Esophagus (tissue), 2 donors: ENCODE results near the gene PIGU. TPM values are rescaled to one million over a fixed set of nuclear protein-coding genes. Genes with fewer than 3 reads are reported as not detected.

Experiments
- H3K27ac ChIP-seq, 2 donors: one replicate each; pipeline ENCODE4 v1.5.1; 2013; ENCODE audit warnings: low read depth in 2 of 2, mild to moderate bottlenecking in 2 of 2, inconsistent platforms in 1 of 2, low read length in 1 of 2, moderate library complexity in 1 of 2
- H3K27me3 ChIP-seq, 2 donors: one replicate each; pipeline ENCODE4 v1.6.1; 2013; ENCODE audit warnings: low read length in 2 of 2, control low read depth in 1 of 2, mild to moderate bottlenecking in 1 of 2; ENCODE audit not compliant: insufficient read depth in 2 of 2, control insufficient read depth in 1 of 2
- H3K36me3 ChIP-seq, 2 donors: one replicate each; pipeline ENCODE4 v1.6.1; 2013; ENCODE audit warnings: low read length in 1 of 2; ENCODE audit not compliant: control insufficient read depth in 2 of 2, insufficient read depth in 2 of 2
- H3K4me1 ChIP-seq, 2 donors: one replicate each; pipeline ENCODE4 v1.6.1; 2013; ENCODE audit warnings: low read length in 1 of 2; ENCODE audit not compliant: control insufficient read depth in 2 of 2, insufficient read depth in 2 of 2
- H3K4me3 ChIP-seq, 2 donors: one replicate each; pipeline ENCODE4 v1.5.1; 2013; ENCODE audit warnings: low read length in 2 of 2, mild to moderate bottlenecking in 2 of 2, low read depth in 1 of 2, moderate library complexity in 1 of 2
- H3K9me3 ChIP-seq, 2 donors: one replicate each; pipeline ENCODE4 v1.6.1; 2013; ENCODE audit warnings: mild to moderate bottlenecking in 2 of 2, low read depth in 1 of 2, low read length in 1 of 2, moderate library complexity in 1 of 2; ENCODE audit not compliant: control insufficient read depth in 2 of 2, insufficient read depth in 1 of 2
- WGBS, 2 donors: extraction: QIAGEN DNeasy Blood & Tissue Kit; methylation state at CpG; one replicate each; pipeline ENCODE4 v1.1.7; 2013; 5-methylcytosine and 5-hydroxymethylcytosine counted together
- polyA plus RNA-seq, 2 donors: library from polyadenylated mRNA; stranded (reverse); fragments of 200-250 nt; gene quantifications; one replicate each; pipeline ENCODE4 v1.2.3, GENCODE V29; 2013
- donor health status: healthy with polysubstance abuse.
- donor health status: Bipolar disorder and iron deficiency.

The PIGU gene
- polyA plus RNA-seq, 2 donors, result 14.2 to 22.5 TPM

DNA sequence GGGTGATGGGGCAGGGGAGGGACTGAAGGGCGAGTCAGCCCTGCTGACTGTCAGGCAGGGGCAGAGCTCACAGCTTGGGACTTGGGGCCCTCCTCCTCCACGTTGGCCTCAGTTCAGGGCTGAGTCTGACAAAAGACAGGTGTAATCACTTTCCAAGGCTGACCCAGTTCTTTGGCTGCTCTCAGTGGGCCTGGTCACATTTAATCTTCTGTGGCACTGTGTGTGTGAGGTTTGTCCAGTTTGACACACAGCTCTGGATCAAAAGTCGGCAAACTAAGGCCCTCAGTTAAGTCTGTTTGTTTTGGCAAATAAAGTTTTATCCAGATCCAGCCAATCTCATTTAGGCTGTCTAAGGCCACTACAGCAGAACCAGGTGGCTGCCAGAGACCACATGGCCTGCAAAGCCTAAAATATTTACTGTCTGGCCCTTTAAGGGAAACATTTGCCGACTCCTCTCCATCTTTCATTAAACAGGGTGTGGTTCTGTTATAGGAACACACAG lies 123.5 kb downstream of the PIGU start:
- 29 to 38% methylated on average over 4 of the region's 4 CpGs for WGBS, 2 donors

GRCh38 chr20:34552569-34552968 lies 124.3 kb downstream of the PIGU start:
- Histone ChIP-seq H3K36me3 (no peaks in the 10 kb centered on the region), H3K27me3 (no peaks in the 10 kb centered on the region), H3K27ac (no peak overlapping the region), H3K4me3 (no peak overlapping the region), H3K4me1 (peaks cover 3 to 9% of the 10 kb centered on the region in 2 donors), H3K9me3 (no peaks in the 10 kb centered on the region)
- 94% methylated on average over 6 of the region's 6 CpGs for WGBS, 2 donors

More for the DNA sequence above, 123.5 kb downstream of the PIGU start:
- H3K27me3 ChIP-seq, result no peaks in the 10 kb centered on the region
- H3K4me1 ChIP-seq, result peaks cover 3 to 9% of the 10 kb centered on the region in 2 donors
- H3K36me3 ChIP-seq, result no peaks in the 10 kb centered on the region
- H3K9me3 ChIP-seq, result no peaks in the 10 kb centered on the region
- no peak overlapping the region for H3K4me3 ChIP-seq
- peak overlapping the region in 1 of 2 donors; percentile 40 for H3K27ac ChIP-seq

GRCh38 chr20:34549929-34550305 lies 127.0 kb downstream of the PIGU start:
- H3K27me3 ChIP-seq, result no peaks in the 10 kb centered on the region
- WGBS, 2 donors, result 88 to 90% methylated on average over 13 of the region's 13 CpGs
- no peaks in the 10 kb centered on the region for H3K36me3 ChIP-seq
- peak overlapping the region in 1 of 2 donors; percentile 34 for H3K27ac ChIP-seq
- H3K9me3 ChIP-seq, result no peaks in the 10 kb centered on the region
- peaks cover 3 to 13% of the 10 kb centered on the region in 2 donors for H3K4me1 ChIP-seq
- H3K4me3 ChIP-seq, result no peak overlapping the region

- Histone ChIP-seq H3K36me3 (no peaks in the 10 kb centered on the region), H3K9me3 (no peaks in the 10 kb centered on the region), H3K4me3 (no peak overlapping the region), H3K27me3 (no peaks in the 10 kb centered on the region), H3K4me1 (peaks cover 3 to 13% of the 10 kb centered on the region in 2 donors), H3K27ac (peak overlapping the region in 1 of 2 donors; percentile 34)
- 48 to 56% methylated on average over 20 of the region's 20 CpGs for whole genome bisulfite sequencing, 2 donors
Measured at GRCh38 chr20:34549291-34549928, 127.5 kb downstream of the PIGU start.

GRCh38 chr20:34547844-34548613 lies 128.9 kb downstream of the PIGU start:
- H3K9me3 ChIP-seq, result no peaks in the 10 kb centered on the region
- WGBS, 2 donors, result 85 to 93% methylated on average over 22 of the region's 22 CpGs
- H3K4me1 ChIP-seq, result peaks cover 3 to 11% of the 10 kb centered on the region in 2 donors
- H3K4me3 ChIP-seq, result no peak overlapping the region
- no peaks in the 10 kb centered on the region for H3K27me3 ChIP-seq
- no peak overlapping the region for H3K27ac ChIP-seq
- no peaks in the 10 kb centered on the region for H3K36me3 ChIP-seq

- H3K27ac ChIP-seq, result no peak overlapping the region
- H3K4me1 ChIP-seq, result peaks cover 3 to 11% of the 10 kb centered on the region in 2 donors
- H3K4me3 ChIP-seq, result no peak overlapping the region
- no peaks in the 10 kb centered on the region for H3K9me3 ChIP-seq
- WGBS, 2 donors, result 77 to 84% methylated on average over 11 of the region's 11 CpGs
- no peaks in the 10 kb centered on the region for H3K27me3 ChIP-seq
- H3K36me3 ChIP-seq, result peaks cover 0 to 4% of the 10 kb centered on the region in 2 donors
Measured at GRCh38 chr20:34546751-34547181, 130.1 kb downstream of the PIGU start.

DNA sequence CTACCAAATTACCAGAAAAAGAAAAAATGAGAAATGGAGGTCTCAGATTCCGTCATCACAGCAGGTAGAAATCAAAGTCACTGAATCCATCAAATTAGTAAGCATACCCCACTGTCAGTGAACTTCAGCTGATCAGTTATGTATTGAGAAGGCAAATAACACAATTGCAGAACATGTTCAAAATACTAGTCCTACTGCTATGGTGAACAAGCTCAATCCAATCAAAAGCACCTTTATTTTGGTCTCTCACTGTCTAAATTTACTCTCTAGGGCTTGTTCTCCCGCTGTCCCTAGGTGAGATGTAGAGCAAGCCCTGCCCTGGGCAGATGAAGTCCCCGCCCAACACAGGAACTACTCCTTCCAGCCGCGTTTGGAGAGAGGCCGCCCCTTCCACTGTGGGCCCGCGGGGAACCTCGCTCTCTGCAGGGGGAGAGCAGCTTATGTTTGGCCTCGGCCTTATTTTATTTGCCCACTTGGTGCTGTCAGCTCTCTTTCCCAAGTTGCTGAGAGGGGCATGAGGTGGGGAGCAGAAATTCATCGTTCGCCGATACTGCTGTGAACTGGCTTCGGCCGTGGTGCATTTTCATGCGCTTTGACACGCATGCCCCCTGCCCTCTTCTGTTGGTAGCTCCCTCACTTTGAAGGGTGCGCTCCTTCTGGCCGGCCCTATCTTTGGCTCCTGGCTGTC lies 132.6 kb downstream of the PIGU start:
- no peaks in the 10 kb centered on the region for H3K27me3 ChIP-seq
- no peak overlapping the region for H3K4me3 ChIP-seq
- no peaks in the 10 kb centered on the region for H3K9me3 ChIP-seq
- peaks cover 8 to 18% of the 10 kb centered on the region in 2 donors for H3K36me3 ChIP-seq
- no peak overlapping the region for H3K27ac ChIP-seq
- 24 to 28% methylated on average over 19 of the region's 19 CpGs for WGBS, 2 donors
- H3K4me1 ChIP-seq, result peaks cover 1 to 5% of the 10 kb centered on the region in 2 donors

- peaks cover 0 to 4% of the 10 kb centered on the region in 2 donors for H3K4me1 ChIP-seq
Measured at GRCh38 chr20:34543463-34544056, 133.3 kb downstream of the PIGU start.

GRCh38 chr20:34542439-34542838 lies 134.5 kb downstream of the PIGU start:
- H3K4me1 ChIP-seq, result peaks cover 0 to 4% of the 10 kb centered on the region in 2 donors
- H3K27ac ChIP-seq, result no peak overlapping the region
- no peak overlapping the region for H3K4me3 ChIP-seq
- 94 to 97% methylated on average over 6 of the region's 6 CpGs for WGBS, 2 donors
- no peaks in the 10 kb centered on the region for H3K9me3 ChIP-seq
- no peaks in the 10 kb centered on the region for H3K27me3 ChIP-seq
- peaks cover 8 to 22% of the 10 kb centered on the region in 2 donors for H3K36me3 ChIP-seq

More at GRCh38 chr20:34543463-34544056, 133.3 kb downstream of the PIGU start:
- H3K9me3 ChIP-seq, result no peaks in the 10 kb centered on the region
- no peak overlapping the region for H3K27ac ChIP-seq
- H3K27me3 ChIP-seq, result no peaks in the 10 kb centered on the region
- peaks cover 8 to 18% of the 10 kb centered on the region in 2 donors for H3K36me3 ChIP-seq
- WGBS, 2 donors, result 70 to 71% methylated on average over 12 of the region's 12 CpGs
- H3K4me3 ChIP-seq, result no peak overlapping the region
